Colonic mucosa (tissue), 4 donors: ENCODE measurements around the gene VIT. TPM values are rescaled to one million over a fixed set of nuclear protein-coding genes. Genes with fewer than 3 reads are reported as not detected.

Experiments used
- DNase-seq: peaks from one replicate; pipeline ENCODE4 v3.0.0-alpha.2; 2020
- H3K27ac ChIP-seq: fragments of 200-600 bp; one replicate; pipeline ENCODE4 v1.8.0; 2021
- H3K27me3 ChIP-seq: fragments of 200-600 bp; one replicate; pipeline ENCODE4 v1.8.0; 2021
- H3K36me3 ChIP-seq: fragments of 200-600 bp; one replicate; pipeline ENCODE4 v1.8.0; 2021
- H3K4me1 ChIP-seq: fragments of 200-600 bp; one replicate; pipeline ENCODE4 v1.8.0; 2021; ENCODE audit warnings: mild to moderate bottlenecking
- H3K4me3 ChIP-seq: fragments of 200-600 bp; one replicate; pipeline ENCODE4 v1.8.0; 2021
- H3K9ac ChIP-seq, 2 donors: one replicate each; pipeline ENCODE4 v1.7.0; 2013; ENCODE audit warnings: control low read depth in 2 of 2, low read depth in 2 of 2, low read length in 2 of 2
- H3K9me3 ChIP-seq: fragments of 200-600 bp; one replicate; pipeline ENCODE4 v1.8.0; 2021
- intact Hi-C: fragments of 100-400 bp; cut with DNase I; formaldehyde crosslinking; loops from one replicate; pipeline ENCODE4 v1.14.1; 2022
- total RNA-seq, 2 donors: library from RNA; stranded (reverse); fragmentation: NEBNext Ultra II Directional in 1 of 2; extraction: Animal tissue kit (Norgen Biotek cat#: 25700) in 1 of 2; gene quantifications; one replicate each; pipeline ENCODE4 v1.2.1, GENCODE V29; 2021
- TF ChIP-seq, protein P1 (sequence below): fragments of 200-600 bp; IDR thresholded peaks from one replicate; pipeline ENCODE4 v1.8.0; 2022; ENCODE audit warnings: antibody characterized with exemption, mild to moderate bottlenecking
- donor health status: healthy.
- donor health status: DM: no; HTN: no; CAD: no.
- donor health status: DM: no; HTN: no; CAD: no.

VIT gene
- total RNA-seq, 2 donors from 2014 or later, result 0.20 to 0.21 TPM

- intact Hi-C loops, result no loop called here
- H3K9ac ChIP-seq, result no peak overlapping the region
- no peaks in the 10 kb centered on the region for H3K36me3 ChIP-seq
- no peaks in the 10 kb centered on the region for H3K4me1 ChIP-seq
- H3K4me3 ChIP-seq, result no peak overlapping the region
- H3K27me3 ChIP-seq, result no peaks in the 10 kb centered on the region
- no peaks in the 10 kb centered on the region for H3K9me3 ChIP-seq
- TF ChIP-seq, protein P1, sequence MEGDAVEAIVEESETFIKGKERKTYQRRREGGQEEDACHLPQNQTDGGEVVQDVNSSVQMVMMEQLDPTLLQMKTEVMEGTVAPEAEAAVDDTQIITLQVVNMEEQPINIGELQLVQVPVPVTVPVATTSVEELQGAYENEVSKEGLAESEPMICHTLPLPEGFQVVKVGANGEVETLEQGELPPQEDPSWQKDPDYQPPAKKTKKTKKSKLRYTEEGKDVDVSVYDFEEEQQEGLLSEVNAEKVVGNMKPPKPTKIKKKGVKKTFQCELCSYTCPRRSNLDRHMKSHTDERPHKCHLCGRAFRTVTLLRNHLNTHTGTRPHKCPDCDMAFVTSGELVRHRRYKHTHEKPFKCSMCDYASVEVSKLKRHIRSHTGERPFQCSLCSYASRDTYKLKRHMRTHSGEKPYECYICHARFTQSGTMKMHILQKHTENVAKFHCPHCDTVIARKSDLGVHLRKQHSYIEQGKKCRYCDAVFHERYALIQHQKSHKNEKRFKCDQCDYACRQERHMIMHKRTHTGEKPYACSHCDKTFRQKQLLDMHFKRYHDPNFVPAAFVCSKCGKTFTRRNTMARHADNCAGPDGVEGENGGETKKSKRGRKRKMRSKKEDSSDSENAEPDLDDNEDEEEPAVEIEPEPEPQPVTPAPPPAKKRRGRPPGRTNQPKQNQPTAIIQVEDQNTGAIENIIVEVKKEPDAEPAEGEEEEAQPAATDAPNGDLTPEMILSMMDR, result no peak
- no peak overlapping the region for H3K27ac ChIP-seq
- no peak for DNase-seq
Measured at GRCh38 chr2:36671731-36672130, 24.8 kb upstream of the VIT start.

DNA sequence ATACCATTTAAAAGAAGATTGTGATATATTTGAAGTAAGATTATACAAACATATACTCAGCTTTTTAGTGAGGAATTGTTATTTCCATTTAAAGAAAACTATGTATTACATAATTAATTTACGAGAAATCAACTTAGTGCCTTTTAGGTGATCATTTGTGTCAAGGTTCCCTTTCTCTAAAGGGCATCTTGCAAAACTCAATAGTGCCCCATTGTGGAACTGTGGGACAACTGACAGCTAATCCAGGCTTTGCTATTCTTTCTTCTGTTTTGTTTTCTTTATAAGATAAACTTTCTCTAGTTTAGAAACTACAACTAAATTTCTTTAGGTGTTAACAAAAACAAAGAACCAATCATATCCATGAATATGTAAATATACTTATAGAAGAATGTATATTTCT is 24.3 kb upstream of the VIT start:
- intact Hi-C loops, result no loop called here
- Histone ChIP-seq H3K27me3 (no peaks in the 10 kb centered on the region), H3K4me1 (no peaks in the 10 kb centered on the region), H3K9me3 (no peaks in the 10 kb centered on the region), H3K9ac (no peak overlapping the region), H3K36me3 (no peaks in the 10 kb centered on the region), H3K27ac (no peak overlapping the region), H3K4me3 (no peak overlapping the region)
- DNase-seq, result no peak
- TF ChIP-seq, protein P1, result peak; percentile 11

DNA sequence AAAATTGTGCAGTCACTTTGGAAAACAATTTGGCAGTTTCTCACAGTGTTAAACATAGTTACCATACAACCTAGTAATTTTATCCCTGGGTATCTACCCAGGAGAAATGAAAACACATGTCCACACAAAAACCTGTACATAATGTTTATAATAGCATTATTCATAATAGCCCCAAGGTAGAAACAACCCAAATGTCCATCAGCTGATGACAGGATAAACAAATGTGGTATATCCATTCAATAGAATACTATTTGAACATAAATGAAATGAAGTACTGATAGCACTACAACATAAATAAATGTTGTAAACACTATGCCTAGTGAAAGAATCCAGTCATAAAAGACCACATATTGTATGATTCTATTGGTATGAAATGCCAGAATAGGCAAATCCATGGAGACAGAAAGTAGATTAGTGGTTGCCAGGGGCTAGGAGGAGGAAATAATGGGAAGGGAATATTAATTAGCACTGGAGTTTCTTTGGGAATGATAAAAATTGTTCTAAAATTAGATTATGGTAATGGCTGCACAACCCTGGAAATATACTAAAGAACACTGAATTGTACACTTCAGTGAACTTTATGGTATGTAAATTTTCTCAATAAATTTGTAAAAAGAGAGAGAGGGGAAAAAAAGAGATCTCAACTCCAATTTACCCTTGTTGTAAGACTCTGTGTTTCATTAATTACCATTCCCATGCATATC is 20.8 kb upstream of the VIT start:
- TF ChIP-seq, protein P1, result no peak

GRCh38 chr2:36676364-36676763 is 20.1 kb upstream of the VIT start:
- Histone ChIP-seq H3K27ac (no peak overlapping the region), H3K9me3 (no peaks in the 10 kb centered on the region), H3K9ac (no peak overlapping the region), H3K27me3 (no peaks in the 10 kb centered on the region), H3K36me3 (no peaks in the 10 kb centered on the region), H3K4me1 (no peaks in the 10 kb centered on the region), H3K4me3 (no peak overlapping the region)
- DNase-seq, result no peak
- TF ChIP-seq, protein P1, result no peak
- intact Hi-C loops, result no loop called here

More for the DNA sequence above, 20.8 kb upstream of the VIT start:
- no peak for DNase-seq
- H3K27me3 ChIP-seq, result no peaks in the 10 kb centered on the region
- no peaks in the 10 kb centered on the region for H3K9me3 ChIP-seq
- intact Hi-C loops, result no loop called here
- H3K4me3 ChIP-seq, result no peak overlapping the region
- no peak overlapping the region for H3K9ac ChIP-seq
- no peak overlapping the region for H3K27ac ChIP-seq
- H3K4me1 ChIP-seq, result no peaks in the 10 kb centered on the region
- H3K36me3 ChIP-seq, result no peaks in the 10 kb centered on the region

- DNase-seq, result no peak
Measured at GRCh38 chr2:36677386-36677785, 19.1 kb upstream of the VIT start.

More at GRCh38 chr2:36677386-36677785, 19.1 kb upstream of the VIT start:
- H3K4me3 ChIP-seq, result no peak overlapping the region
- no peaks in the 10 kb centered on the region for H3K36me3 ChIP-seq
- H3K4me1 ChIP-seq, result no peaks in the 10 kb centered on the region
- H3K27me3 ChIP-seq, result no peaks in the 10 kb centered on the region
- intact Hi-C loops, result no loop called here
- no peak overlapping the region for H3K9ac ChIP-seq
- no peaks in the 10 kb centered on the region for H3K9me3 ChIP-seq
- TF ChIP-seq, protein P1, result no peak
- no peak overlapping the region for H3K27ac ChIP-seq
